ENCODE results near the gene MVB12B.

Gene MVB12B

DNA sequence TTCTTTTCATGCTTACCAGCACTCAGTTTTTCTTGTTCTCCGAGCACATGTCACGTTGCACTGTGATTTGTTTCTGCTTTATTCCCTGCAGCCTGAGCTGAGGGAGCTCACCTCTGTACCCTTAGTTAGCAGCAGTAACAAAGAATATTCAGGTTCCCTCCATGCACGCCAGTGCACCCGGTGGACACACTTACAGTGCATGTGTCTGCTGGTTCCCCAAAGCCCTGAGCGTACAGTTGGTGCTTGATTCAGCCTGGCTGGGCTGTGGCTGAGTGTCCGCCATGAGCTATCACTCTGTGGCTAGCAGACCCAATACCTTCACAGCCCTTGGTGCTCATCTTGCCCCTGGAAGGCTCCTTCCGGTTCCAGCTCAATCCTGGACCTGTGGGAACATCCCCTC is 93.5 kb downstream of the MVB12B start:
- no peak for TF ChIP-seq CTCF (conservative IDR thresholded peaks at IDR 0.05)
- no peak overlapping the region for H3K27ac ChIP-seq

GRCh38 chr9:126420643-126421564 is 94.3 kb downstream of the MVB12B start:
- no peak overlapping the region for H3K27ac ChIP-seq

GRCh38 chr9:126421567-126422428 is 95.2 kb downstream of the MVB12B start:
- TF ChIP-seq CTCF (conservative IDR thresholded peaks at IDR 0.05), result no peak
- no peak overlapping the region for H3K27ac ChIP-seq

More at GRCh38 chr9:126420643-126421564, 94.3 kb downstream of the MVB12B start:
- no peak for TF ChIP-seq CTCF (conservative IDR thresholded peaks at IDR 0.05)

DNA sequence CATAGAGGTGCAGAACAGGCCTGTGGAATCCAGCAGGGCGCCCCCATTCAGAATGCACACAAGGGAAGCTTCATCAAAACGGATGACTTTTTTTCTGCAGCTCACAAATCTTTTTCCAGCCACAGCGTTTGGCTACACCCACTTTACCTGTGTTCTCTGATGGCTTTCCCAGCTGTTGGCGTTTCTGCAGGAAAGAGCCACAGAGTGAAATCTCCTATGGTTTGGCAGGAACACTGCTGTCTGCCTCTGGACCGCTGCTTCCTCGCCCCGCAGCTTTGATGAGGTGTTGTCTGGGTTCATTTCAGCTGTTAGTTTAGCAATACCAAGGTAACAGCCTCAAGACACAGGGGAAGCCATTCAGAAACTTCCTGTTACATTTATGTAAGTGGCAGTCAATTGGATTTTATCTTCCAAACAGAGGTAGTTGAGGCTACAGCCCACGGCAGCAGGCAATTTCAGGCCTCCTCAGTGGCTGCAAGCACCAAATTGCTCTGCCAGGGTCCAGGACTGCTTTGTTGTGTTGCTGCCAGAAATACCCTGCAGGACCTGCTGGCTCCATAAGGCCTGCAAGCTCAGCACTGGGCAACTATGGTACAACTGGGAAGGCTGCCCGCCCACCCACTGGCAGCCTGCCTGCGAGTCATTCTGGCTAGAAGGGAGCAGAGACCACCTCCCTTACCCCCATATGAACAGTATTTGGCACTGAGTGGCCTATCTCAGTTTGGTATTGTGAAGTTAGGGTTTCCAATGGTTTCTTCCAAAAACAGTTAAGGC is 96.7 kb downstream of the MVB12B start:
- H3K27ac ChIP-seq, result no peak overlapping the region
- TF ChIP-seq CTCF (conservative IDR thresholded peaks at IDR 0.05), result no peak

DNA sequence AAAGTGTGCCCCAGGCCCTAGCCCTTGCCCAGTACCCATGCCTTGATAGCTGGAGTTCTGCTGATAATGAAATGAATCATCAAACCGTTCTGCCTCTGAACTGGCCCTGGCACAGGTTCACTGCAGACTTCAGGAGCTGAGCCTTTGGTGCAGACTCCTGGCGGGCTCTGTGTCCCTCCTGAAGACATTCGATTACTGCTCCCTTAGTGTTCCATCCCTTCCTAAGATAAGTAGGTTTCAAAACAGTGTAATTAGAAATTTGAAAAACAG is 97.2 kb downstream of the MVB12B start:
- H3K27ac ChIP-seq, result no peak overlapping the region
- no peak for TF ChIP-seq CTCF (conservative IDR thresholded peaks at IDR 0.05)

GRCh38 chr9:126424511-126424910 is 97.9 kb downstream of the MVB12B start:
- no peak overlapping the region for H3K27ac ChIP-seq
- TF ChIP-seq CTCF (conservative IDR thresholded peaks at IDR 0.05), result no peak
